Mucosa of rectum (tissue), 2 donors: ENCODE measurements around the gene MTMR4.
"Not testable (repeated sequence)": the region's sequence is repeated elsewhere in the genome, so short reads cannot be mapped to it uniquely, and the experiment has no call there.

Experiments used
- H3K27ac ChIP-seq, 2 donors: one replicate each; pipeline ENCODE4 v1.7.0; 2013; ENCODE audit warnings: inconsistent platforms in 2 of 2, low read depth in 2 of 2, low read length in 2 of 2
- H3K27me3 ChIP-seq, 2 donors: one replicate each; pipeline ENCODE4 v1.7.0; 2013; ENCODE audit warnings: low read length in 2 of 2; ENCODE audit not compliant: control insufficient read depth in 2 of 2, insufficient read depth in 2 of 2
- H3K36me3 ChIP-seq, 2 donors: one replicate each; pipeline ENCODE4 v1.7.0; 2013; ENCODE audit warnings: low read length in 2 of 2; ENCODE audit not compliant: control insufficient read depth in 2 of 2, insufficient read depth in 2 of 2
- H3K4me1 ChIP-seq, 2 donors: one replicate each; pipeline ENCODE4 v1.7.0; 2013; ENCODE audit warnings: low read length in 2 of 2, mild to moderate bottlenecking in 1 of 2; ENCODE audit not compliant: control insufficient read depth in 2 of 2, insufficient read depth in 2 of 2
- H3K4me3 ChIP-seq, 2 donors: one replicate each; pipeline ENCODE4 v1.7.0; 2013; ENCODE audit warnings: low read length in 2 of 2
- H3K9ac ChIP-seq, 2 donors: one replicate each; pipeline ENCODE4 v1.7.0; 2013; ENCODE audit warnings: low read length in 2 of 2, low read depth in 1 of 2, mild to moderate bottlenecking in 1 of 2
- H3K9me3 ChIP-seq, 2 donors: one replicate each; pipeline ENCODE4 v1.7.0; 2013; ENCODE audit warnings: low read length in 2 of 2; ENCODE audit not compliant: control insufficient read depth in 2 of 2
- donor health status: healthy.
- donor health status: Normal muscosa, but diverticular disease.

MTMR4 gene

DNA sequence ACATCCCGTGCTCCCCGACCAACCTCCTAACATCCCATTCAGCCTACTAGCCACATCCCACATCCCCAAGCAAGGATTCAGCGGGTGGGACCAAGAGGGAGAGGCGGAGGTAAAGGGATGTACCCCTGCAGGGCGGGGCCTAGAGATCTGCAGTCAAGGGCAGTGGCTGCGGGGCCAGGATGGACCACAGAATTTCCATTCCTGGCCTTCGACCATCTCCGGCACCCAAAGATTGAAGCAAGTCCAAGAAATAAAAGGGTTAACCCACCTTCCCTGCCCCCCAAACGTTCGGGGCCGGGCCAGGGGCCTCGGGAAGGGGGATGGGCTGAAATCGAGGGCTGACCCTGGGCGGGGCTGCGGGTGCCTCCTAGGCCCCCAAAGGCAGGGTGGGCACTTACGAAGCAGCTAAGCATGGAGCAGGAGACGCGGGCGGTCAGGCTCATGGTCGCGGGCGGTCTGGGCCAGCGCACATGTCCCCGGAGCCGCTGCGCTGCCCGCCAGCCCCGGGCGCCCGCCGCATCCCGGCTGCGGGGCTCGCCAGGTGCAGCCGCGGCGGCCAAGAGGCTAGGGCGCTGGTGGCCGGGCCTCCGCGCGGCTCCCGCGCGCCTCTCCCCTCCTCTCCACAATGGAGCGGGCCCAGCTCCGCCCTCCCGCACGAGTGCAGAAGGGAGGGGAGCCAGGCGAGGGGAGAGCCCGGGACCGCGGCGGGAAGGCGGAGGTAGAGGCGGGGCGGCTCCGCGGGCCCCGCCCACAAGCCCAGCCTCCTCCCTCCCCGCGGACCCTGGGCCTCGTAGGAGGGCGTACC, at the start of gene MTMR4:
Gene MTMR4, minus strand, starts transcription at position 674 of the 805 bp plus-strand sequence. Its CDS starts 231 bp downstream, at position 443.
- Histone ChIP-seq H3K27ac (peak within 1 kb of the TSS; percentile 73 to 95), H3K27me3 (no peaks in the 10 kb centered on the region), H3K9me3 (no peaks in the 10 kb centered on the region), H3K4me1 (peaks cover 33% of the 10 kb centered on the region in 2 donors), H3K9ac (peak within 1 kb of the TSS; percentile 66 to 70), H3K36me3 (peaks cover 32 to 35% of the 10 kb centered on the region in 2 donors), H3K4me3 (peak within 1 kb of the TSS; percentile 72 to 75)

DNA sequence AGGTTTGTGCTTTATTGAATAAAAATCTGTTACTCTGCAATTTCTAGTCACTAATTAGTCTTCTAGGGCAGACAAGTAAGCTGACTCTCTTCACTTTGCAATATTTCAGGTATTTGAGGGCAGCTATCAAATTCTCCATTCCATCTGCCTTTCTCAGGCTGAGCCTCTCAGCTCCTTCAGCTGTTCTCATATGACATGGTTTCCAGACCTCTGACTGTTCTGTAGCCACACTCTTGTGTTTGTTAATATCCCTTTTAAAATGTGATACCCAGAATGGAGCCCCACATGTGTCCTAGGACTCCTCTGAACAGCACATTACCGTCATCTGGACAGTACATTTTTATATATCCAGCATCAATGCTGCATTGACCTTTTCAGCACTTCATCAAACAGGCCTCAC, 46.1 kb upstream of the MTMR4 start:
- no peak overlapping the region for H3K9ac ChIP-seq
- H3K36me3 ChIP-seq: no peaks in the 10 kb centered on the region
- no peaks in the 10 kb centered on the region for H3K9me3 ChIP-seq
- H3K4me1 ChIP-seq: no peaks in the 10 kb centered on the region
- H3K27me3 ChIP-seq: no peaks in the 10 kb centered on the region
- H3K4me3 ChIP-seq: no peak overlapping the region
- H3K27ac ChIP-seq: no peak overlapping the region

GRCh38 chr17:58557981-58558380, 43.5 kb upstream of the MTMR4 start:
- H3K9ac ChIP-seq: no peak overlapping the region
- H3K4me1 ChIP-seq: no peaks in the 10 kb centered on the region
- H3K27me3 ChIP-seq: no peaks in the 10 kb centered on the region
- no peaks in the 10 kb centered on the region for H3K9me3 ChIP-seq
- H3K36me3 ChIP-seq: no peaks in the 10 kb centered on the region
- H3K4me3 ChIP-seq: no peak overlapping the region
- H3K27ac ChIP-seq: no peak overlapping the region

- Histone ChIP-seq H3K36me3 (no peaks in the 10 kb centered on the region), H3K27ac (no peak overlapping the region), H3K27me3 (no peaks in the 10 kb centered on the region), H3K4me1 (no peaks in the 10 kb centered on the region), H3K9ac (no peak overlapping the region), H3K4me3 (no peak overlapping the region), H3K9me3 (no peaks in the 10 kb centered on the region)
Measured at GRCh38 chr17:58556833-58557250, 42.4 kb upstream of the MTMR4 start.

- not testable (repeated sequence) for H3K27ac ChIP-seq, H3K36me3 ChIP-seq, H3K9ac ChIP-seq, H3K27me3 ChIP-seq, H3K4me1 ChIP-seq, H3K9me3 ChIP-seq, H3K4me3 ChIP-seq
Measured at GRCh38 chr17:58555109-58555508, 40.7 kb upstream of the MTMR4 start.

DNA sequence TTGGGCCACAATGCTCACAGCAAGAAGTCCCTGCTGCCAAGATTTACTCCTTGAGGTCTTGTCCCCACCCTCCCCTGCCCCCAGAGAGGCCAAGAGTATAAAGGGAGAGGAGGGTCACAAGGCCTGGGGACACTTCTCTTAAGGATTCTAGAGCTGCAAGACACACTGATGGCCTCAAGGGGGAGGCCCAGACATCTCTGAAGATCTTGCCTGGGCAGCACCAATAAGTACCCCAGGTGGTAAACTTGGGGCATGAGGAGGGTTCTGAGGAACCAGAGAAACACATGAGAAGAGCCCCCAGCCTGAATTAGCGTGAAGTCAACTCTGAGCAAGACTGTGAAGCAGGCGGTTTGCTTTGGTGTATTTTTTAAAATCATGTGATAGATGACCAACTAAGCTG, 26.8 kb upstream of the MTMR4 start:
- H3K27ac ChIP-seq: no peak overlapping the region
- no peaks in the 10 kb centered on the region for H3K36me3 ChIP-seq
- H3K9ac ChIP-seq: no peak overlapping the region
- no peak overlapping the region for H3K4me3 ChIP-seq
- no peaks in the 10 kb centered on the region for H3K4me1 ChIP-seq
- H3K27me3 ChIP-seq: peaks cover 0 to 2% of the 10 kb centered on the region in 2 donors
- H3K9me3 ChIP-seq: no peaks in the 10 kb centered on the region

- no peak overlapping the region for H3K9ac ChIP-seq
- H3K27ac ChIP-seq: no peak overlapping the region
- H3K36me3 ChIP-seq: no peaks in the 10 kb centered on the region
- H3K9me3 ChIP-seq: no peaks in the 10 kb centered on the region
- H3K27me3 ChIP-seq: peaks cover 0 to 2% of the 10 kb centered on the region in 2 donors
- no peaks in the 10 kb centered on the region for H3K4me1 ChIP-seq
- no peak overlapping the region for H3K4me3 ChIP-seq
Measured at GRCh38 chr17:58539698-58540097, 25.3 kb upstream of the MTMR4 start.

- H3K9me3 ChIP-seq: no peaks in the 10 kb centered on the region
- peaks cover 0 to 2% of the 10 kb centered on the region in 2 donors for H3K27me3 ChIP-seq
- no peak overlapping the region for H3K4me3 ChIP-seq
- H3K36me3 ChIP-seq: no peaks in the 10 kb centered on the region
- no peak overlapping the region for H3K27ac ChIP-seq
- H3K4me1 ChIP-seq: no peaks in the 10 kb centered on the region
- H3K9ac ChIP-seq: no peak overlapping the region
Measured at GRCh38 chr17:58538811-58539409, 24.5 kb upstream of the MTMR4 start.

DNA sequence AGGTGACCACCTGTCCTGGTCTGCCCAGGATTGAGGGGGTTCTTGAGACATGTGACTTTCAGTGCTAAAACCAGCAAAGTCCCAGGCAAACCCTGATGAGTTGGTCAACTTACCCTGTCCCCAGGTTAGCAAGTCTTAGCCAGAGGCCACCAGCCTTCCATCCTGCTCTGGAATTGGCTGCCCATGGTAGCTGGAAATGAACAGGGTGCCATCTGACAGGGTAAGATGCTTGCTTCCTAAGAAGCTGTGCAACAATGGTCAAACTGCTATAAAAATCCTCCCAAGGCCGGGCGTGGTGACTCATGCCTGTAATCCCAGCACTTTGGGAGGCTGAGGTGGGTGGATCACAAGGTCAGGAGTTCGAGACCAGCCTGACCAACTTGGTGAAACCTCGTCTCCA, 22.8 kb upstream of the MTMR4 start:
- Histone ChIP-seq H3K9ac (no peak overlapping the region), H3K4me3 (no peak overlapping the region), H3K36me3 (no peaks in the 10 kb centered on the region), H3K4me1 (peaks cover 0 to under 1% of the 10 kb centered on the region in 2 donors), H3K9me3 (no peaks in the 10 kb centered on the region), H3K27ac (no peak overlapping the region), H3K27me3 (peaks cover 5 to 6% of the 10 kb centered on the region in 2 donors)

DNA sequence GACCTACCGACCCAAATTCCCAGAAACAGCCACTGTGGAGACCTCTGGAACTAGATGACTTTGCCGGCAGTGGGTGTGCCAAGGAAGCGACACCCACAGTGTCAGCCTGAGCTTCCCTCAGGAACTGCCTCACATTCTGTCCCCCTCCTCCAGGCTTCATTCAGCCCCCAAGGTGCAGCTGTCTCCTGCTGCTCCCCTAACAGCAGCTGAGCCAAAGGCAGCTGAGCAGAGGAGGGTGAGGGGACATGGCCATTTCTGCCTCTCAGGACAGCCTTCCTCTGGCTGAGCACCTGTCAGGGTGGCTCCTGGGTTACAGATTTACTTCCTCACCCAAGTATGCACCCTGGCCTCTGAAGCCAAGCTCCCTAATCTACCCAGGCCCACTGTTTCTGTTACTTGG, 22.1 kb upstream of the MTMR4 start:
- Histone ChIP-seq H3K4me3 (no peak overlapping the region), H3K36me3 (no peaks in the 10 kb centered on the region), H3K27ac (no peak overlapping the region), H3K4me1 (peaks cover 0 to 4% of the 10 kb centered on the region in 2 donors), H3K9me3 (no peaks in the 10 kb centered on the region), H3K9ac (no peak overlapping the region), H3K27me3 (peaks cover 5 to 8% of the 10 kb centered on the region in 2 donors)
